Stimulated activated CD8-positive, alpha-beta memory T cell treated with anti-CD3 and anti-CD28 coated beads, Interleukin-15, amount 100 ng/mL, for 24 hours (primary cell): Measurements from ENCODE around the gene HSPB3.
"Not testable (repeated sequence)": the region's sequence is repeated elsewhere in the genome, so short reads cannot be mapped to it uniquely, and the experiment has no call there.

ENCODE experiments used
- DNase-seq: peaks from one replicate; pipeline ENCODE4 v3.0.0-alpha.2; 2020; ENCODE audit warnings: low read depth

Gene HSPB3

GRCh38 chr5:54455413-54456157, at the start of gene HSPB3:
Gene HSPB3, plus strand, starts transcription at chr5:54455699. Its CDS starts 91 bp downstream, at chr5:54455790.
- no peak for DNase-seq

GRCh38 chr5:54411176-54411575, 44.3 kb upstream of the HSPB3 start:
- no peak for DNase-seq

GRCh38 chr5:54412913-54413312, 42.6 kb upstream of the HSPB3 start:
- DNase-seq = no peak

- no peak for DNase-seq
Observed at GRCh38 chr5:54415147-54415546, 40.4 kb upstream of the HSPB3 start.

- no peak for DNase-seq
Observed at GRCh38 chr5:54415896-54416601, 39.5 kb upstream of the HSPB3 start.

- not testable (repeated sequence) for DNase-seq
Observed at GRCh38 chr5:54419573-54420423, 35.7 kb upstream of the HSPB3 start.

- not testable (repeated sequence) for DNase-seq
Observed at GRCh38 chr5:54420511-54420910, 35.0 kb upstream of the HSPB3 start.

- no peak for DNase-seq
Observed at GRCh38 chr5:54421976-54422375, 33.5 kb upstream of the HSPB3 start.

GRCh38 chr5:54425258-54425657, 30.2 kb upstream of the HSPB3 start:
- DNase-seq = no peak

- no peak for DNase-seq
Observed at GRCh38 chr5:54426209-54426608, 29.3 kb upstream of the HSPB3 start.

- not testable (repeated sequence) for DNase-seq
Observed at GRCh38 chr5:54434650-54435049, 20.8 kb upstream of the HSPB3 start.

- no peak for DNase-seq
Observed at GRCh38 chr5:54438620-54439389, 16.7 kb upstream of the HSPB3 start.

GRCh38 chr5:54440456-54440893, 15.0 kb upstream of the HSPB3 start:
- DNase-seq = no peak

GRCh38 chr5:54442271-54442670, 13.2 kb upstream of the HSPB3 start:
- no peak for DNase-seq

- no peak for DNase-seq
Observed at GRCh38 chr5:54443270-54443669, 12.2 kb upstream of the HSPB3 start.

- DNase-seq = no peak
Observed at GRCh38 chr5:54445691-54446378, 9.7 kb upstream of the HSPB3 start.

GRCh38 chr5:54446379-54446732, 9.1 kb upstream of the HSPB3 start:
- DNase-seq = no peak

GRCh38 chr5:54449923-54450322, 5.6 kb upstream of the HSPB3 start:
- DNase-seq = no peak

- no peak for DNase-seq
Observed at GRCh38 chr5:54450542-54450941, 5.0 kb upstream of the HSPB3 start.

- no peak for DNase-seq
Observed at GRCh38 chr5:54453046-54453445, 2.5 kb upstream of the HSPB3 start.

GRCh38 chr5:54454602-54455001, 897 bp upstream of the HSPB3 start:
- no peak for DNase-seq
